Thyroid gland (tissue), 4 donors: ENCODE results near the gene PRB2.
"Not testable (repeated sequence)": the region's sequence is repeated elsewhere in the genome, so short reads cannot be mapped to it uniquely, and the experiment has no call there.

ENCODE experiments used
- CTCF ChIP-seq, 6 experiments: fragments of 200-600 bp in 3 of 6; fragments of 450-650 bp in 3 of 6; sonication (generic) in 3 of 6; IDR thresholded peaks; one replicate each; pipeline ENCODE4 v1.5.1; 2016 to 2019; ENCODE audit warnings: antibody characterized with exemption in 6 of 6, mild to moderate bottlenecking in 2 of 6, inconsistent platforms in 1 of 6, moderate library complexity in 1 of 6
- POLR2A ChIP-seq, 2 donors: fragments of 450-650 bp; IDR thresholded peaks; one replicate each; pipeline ENCODE4 v1.6.1; 2017; ENCODE audit warnings: antibody characterized with exemption in 2 of 2, mild to moderate bottlenecking in 2 of 2, moderate library complexity in 1 of 2

- not testable (repeated sequence) for TF ChIP-seq CTCF, POLR2A (IDR thresholded peaks at IDR 0.05)
Measured at GRCh38 chr12:11395467-11395866, at the start of gene PRB2.
